PC-3 (cell line): ENCODE results near the gene VANGL2. TPM values are rescaled to one million over a fixed set of nuclear protein-coding genes. Genes with fewer than 3 reads are reported as not detected.

Experiments used
- ATAC-seq: fragments of 200-7000 bp; cut with Tn5 transposase; 2 replicates; pipeline ENCODE4 v1.9.1; 2020; ENCODE audit warnings: mild to moderate bottlenecking, moderate library complexity
- BruUV-seq: library from RNA; stranded (reverse); fragments of 400-500 nt; replicated peaks from 2 replicates; lab custom pipeline; 2021; lab: Mats Ljungman, UMichigan
- CTCF ChIA-PET: fragments of 300-600 bp; sonication (Branson Sonifier 250); formaldehyde crosslinking; loops from one replicate; lab custom pipeline; 2022; ENCODE audit warnings: antibody characterized with exemption; lab: Charles Lee
- POLR2A ChIA-PET: fragments of 300-600 bp; sonication (Branson Sonifier 250); formaldehyde crosslinking; loops from one replicate; lab custom pipeline; 2022; ENCODE audit warnings: antibody characterized with exemption; ENCODE audit not compliant: unreplicated experiment; lab: Charles Lee
- DNase-seq: peaks from one replicate; pipeline ENCODE4 v3.0.0-alpha.2; 2015
- H2AFZ ChIP-seq: fragments of 300-600 bp; sonication (generic); 2 replicates; pipeline ENCODE4 v1.6.0; 2016; ENCODE audit warnings: antibody characterized with exemption, low read length
- H3F3A ChIP-seq: fragments of 300-600 bp; sonication (generic); one replicate; pipeline ENCODE4 v1.6.0; 2017; ENCODE audit warnings: antibody characterized with exemption, low read length, control low read depth, mild to moderate bottlenecking; ENCODE audit not compliant: unreplicated experiment
- H3K27ac ChIP-seq: fragments of 300-600 bp; sonication (generic); 2 replicates; pipeline ENCODE4 v1.5.1; 2016; ENCODE audit warnings: mild to moderate bottlenecking, low read length
- H3K27me3 ChIP-seq: fragments of 300-600 bp; sonication (generic); 2 replicates; pipeline ENCODE4 v1.6.1; 2016; ENCODE audit warnings: low read length, mixed read lengths
- H3K36me3 ChIP-seq: fragments of 300-600 bp; sonication (generic); 2 replicates; pipeline ENCODE4 v1.6.1; 2016; ENCODE audit warnings: low read depth, mixed run types, low read length, mixed read lengths
- H3K4me1 ChIP-seq: fragments of 300-600 bp; sonication (generic); 2 replicates; pipeline ENCODE4 v1.5.1; 2016; ENCODE audit warnings: low read length; ENCODE audit not compliant: insufficient read depth
- H3K4me2 ChIP-seq: fragments of 300-600 bp; sonication (generic); 2 replicates; pipeline ENCODE4 v1.6.0; 2016; ENCODE audit warnings: low read length
- H3K4me3 ChIP-seq: fragments of 300-600 bp; sonication (generic); 2 replicates; pipeline ENCODE4 v1.5.1; 2016; ENCODE audit warnings: mild to moderate bottlenecking, low read length, mixed read lengths
- H3K79me2 ChIP-seq: fragments of 300-600 bp; sonication (generic); 2 replicates; pipeline ENCODE4 v1.6.1; 2017; ENCODE audit warnings: low read length, mixed read lengths
- H3K9ac ChIP-seq: fragments of 300-600 bp; sonication (generic); 2 replicates; pipeline ENCODE4 v1.6.0; 2016; ENCODE audit warnings: mild to moderate bottlenecking, low read length
- H3K9me2 ChIP-seq: fragments of 300-600 bp; sonication (generic); replicated peaks from 2 replicates; pipeline ENCODE4 v1.6.1; 2016; ENCODE audit warnings: mixed run types, low read length, mixed read lengths
- H3K9me3 ChIP-seq: fragments of 300-600 bp; sonication (generic); 2 replicates; pipeline ENCODE4 v1.6.1; 2016; ENCODE audit warnings: low read length, mixed read lengths
- H4K20me1 ChIP-seq: fragments of 300-600 bp; sonication (generic); 2 replicates; pipeline ENCODE4 v1.6.1; 2016; ENCODE audit warnings: low read length, mixed read lengths
- EZH2 ChIP-seq: fragments of 300-600 bp; sonication (generic); IDR thresholded peaks from one replicate; pipeline ENCODE4 v1.6.1; 2017; ENCODE audit warnings: antibody characterized with exemption, mild to moderate bottlenecking, low read length; ENCODE audit not compliant: unreplicated experiment
- EZH2phosphoT487 ChIP-seq: fragments of 300-600 bp; sonication (generic); IDR thresholded peaks from 2 replicates; pipeline ENCODE4 v1.6.1; 2018; ENCODE audit warnings: mild to moderate bottlenecking, antibody characterized with exemption, low read length, borderline replicate concordance
- intact Hi-C: fragments of 100-400 bp; cut with micrococcal nuclease; formaldehyde crosslinking; loops from 2 replicates; pipeline ENCODE4 v1.9.0; 2023
- total RNA-seq: library from RNA; depleted of rRNA; stranded (reverse); fragments of >200 nt; gene quantifications from 2 replicates; pipeline ENCODE4 v1.2.3, GENCODE V29; 2014
- TF ChIP-seq, protein P1 (sequence below): fragments of 300-600 bp; sonication (generic); conservative IDR thresholded peaks from 2 replicates; pipeline ENCODE4 v1.5.1; 2017; ENCODE audit warnings: antibody characterized with exemption, low read depth, mild to moderate bottlenecking, low read length

Gene VANGL2
- total RNA-seq, 1 experiment from 2014 or later = 0.44 TPM

DNA sequence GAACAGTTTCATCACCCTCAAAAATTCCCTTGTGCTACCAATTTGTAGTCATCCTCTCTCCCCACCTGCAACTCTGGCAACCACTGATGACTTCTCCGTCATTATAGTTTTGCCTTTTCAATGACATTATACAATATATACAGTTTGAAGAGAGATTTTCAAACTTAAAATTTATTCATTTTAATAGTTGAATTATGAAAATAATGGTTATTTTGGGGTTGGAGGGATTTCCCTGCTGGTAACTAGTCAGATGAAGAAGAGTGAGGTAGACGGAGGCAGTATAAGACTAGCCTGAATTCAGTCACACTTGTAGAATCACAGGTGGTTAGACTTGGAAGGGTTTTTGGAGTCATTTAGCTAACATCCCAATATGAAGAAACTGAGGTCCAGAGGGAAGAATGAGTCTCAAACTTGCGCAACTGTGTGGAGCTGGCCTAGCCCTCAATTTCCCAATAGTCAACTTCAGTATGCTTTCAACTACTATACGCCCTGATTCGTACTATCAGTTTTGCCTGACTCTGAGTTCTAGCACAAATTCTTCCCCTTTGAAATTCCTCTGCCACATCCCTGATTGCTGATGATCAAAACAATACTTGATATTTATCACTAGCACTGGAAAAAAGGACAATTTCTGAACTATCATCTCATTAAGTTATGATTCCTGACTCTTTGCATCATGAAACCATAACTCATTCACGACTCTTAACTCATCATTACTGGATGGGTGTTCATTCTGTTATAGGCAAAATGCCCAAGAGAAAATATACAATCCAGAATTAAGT, 54.2 kb downstream of the VANGL2 start:
- no peaks in the 10 kb centered on the region for H3K9me3 ChIP-seq
- no peaks in the 10 kb centered on the region for H3K36me3 ChIP-seq
- H3K79me2 ChIP-seq = no peaks in the 10 kb centered on the region
- DNase-seq (no peak), ATAC-seq (no peak)
- H3K9me2 ChIP-seq = no peaks in the 10 kb centered on the region
- POLR2A ChIA-PET = no interaction called here
- H3K4me3 ChIP-seq = no peak overlapping the region
- peaks cover 85% of the 10 kb centered on the region for H3K27me3 ChIP-seq
- no peak overlapping the region for H3K9ac ChIP-seq
- no peak overlapping the region for H3K4me2 ChIP-seq
- TF ChIP-seq EZH2phosphoT487 (no peak), EZH2 (no peak)
- TF ChIP-seq, protein P1, sequence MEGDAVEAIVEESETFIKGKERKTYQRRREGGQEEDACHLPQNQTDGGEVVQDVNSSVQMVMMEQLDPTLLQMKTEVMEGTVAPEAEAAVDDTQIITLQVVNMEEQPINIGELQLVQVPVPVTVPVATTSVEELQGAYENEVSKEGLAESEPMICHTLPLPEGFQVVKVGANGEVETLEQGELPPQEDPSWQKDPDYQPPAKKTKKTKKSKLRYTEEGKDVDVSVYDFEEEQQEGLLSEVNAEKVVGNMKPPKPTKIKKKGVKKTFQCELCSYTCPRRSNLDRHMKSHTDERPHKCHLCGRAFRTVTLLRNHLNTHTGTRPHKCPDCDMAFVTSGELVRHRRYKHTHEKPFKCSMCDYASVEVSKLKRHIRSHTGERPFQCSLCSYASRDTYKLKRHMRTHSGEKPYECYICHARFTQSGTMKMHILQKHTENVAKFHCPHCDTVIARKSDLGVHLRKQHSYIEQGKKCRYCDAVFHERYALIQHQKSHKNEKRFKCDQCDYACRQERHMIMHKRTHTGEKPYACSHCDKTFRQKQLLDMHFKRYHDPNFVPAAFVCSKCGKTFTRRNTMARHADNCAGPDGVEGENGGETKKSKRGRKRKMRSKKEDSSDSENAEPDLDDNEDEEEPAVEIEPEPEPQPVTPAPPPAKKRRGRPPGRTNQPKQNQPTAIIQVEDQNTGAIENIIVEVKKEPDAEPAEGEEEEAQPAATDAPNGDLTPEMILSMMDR = no peak
- CTCF ChIA-PET = no interaction called here
- H4K20me1 ChIP-seq = no peaks in the 10 kb centered on the region
- no peak overlapping the region for H2AFZ ChIP-seq
- intact Hi-C loops = no loop called here
- H3F3A ChIP-seq = no peaks in the 10 kb centered on the region
- no peak overlapping the region for H3K27ac ChIP-seq
- no TSS peak for BruUV-seq
- H3K4me1 ChIP-seq = no peaks in the 10 kb centered on the region

DNA sequence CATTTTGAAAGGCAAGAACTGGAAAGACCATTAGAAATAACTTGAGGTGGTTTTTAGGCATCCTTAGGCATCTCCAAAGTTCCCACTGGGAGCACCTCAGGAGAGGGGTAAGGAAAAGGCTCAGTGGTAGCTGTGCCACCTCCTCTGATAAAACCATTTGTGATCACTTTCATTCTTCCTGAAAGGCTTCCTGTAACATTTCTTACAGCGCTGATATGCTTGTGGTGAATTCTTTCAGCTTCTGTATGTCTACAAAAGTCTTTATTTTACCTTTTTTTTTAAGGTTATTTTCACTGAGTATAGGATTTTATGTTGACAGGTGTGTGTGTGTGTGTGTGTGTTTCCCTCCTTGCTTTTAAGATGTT, 54.8 kb downstream of the VANGL2 start:
- no peak overlapping the region for H2AFZ ChIP-seq
- no peaks in the 10 kb centered on the region for H3K9me2 ChIP-seq
- ATAC-seq = no peak
- intact Hi-C loops = no loop called here
- H4K20me1 ChIP-seq = no peaks in the 10 kb centered on the region
- peaks cover 86% of the 10 kb centered on the region for H3K27me3 ChIP-seq
- no peak overlapping the region for H3K4me3 ChIP-seq
- H3K4me2 ChIP-seq = no peak overlapping the region
- CTCF ChIA-PET = no interaction called here
- H3K79me2 ChIP-seq = no peaks in the 10 kb centered on the region
- no peak overlapping the region for H3K27ac ChIP-seq
- no peak for DNase-seq
- TF ChIP-seq, protein P1 = no peak
- no peak for TF ChIP-seq EZH2
- TF ChIP-seq EZH2phosphoT487 = no peak
- H3K9me3 ChIP-seq = no peaks in the 10 kb centered on the region
- H3F3A ChIP-seq = no peaks in the 10 kb centered on the region
- POLR2A ChIA-PET = no interaction called here
- BruUV-seq = no TSS peak
- no peaks in the 10 kb centered on the region for H3K4me1 ChIP-seq
- H3K36me3 ChIP-seq = no peaks in the 10 kb centered on the region
- H3K9ac ChIP-seq = no peak overlapping the region

DNA sequence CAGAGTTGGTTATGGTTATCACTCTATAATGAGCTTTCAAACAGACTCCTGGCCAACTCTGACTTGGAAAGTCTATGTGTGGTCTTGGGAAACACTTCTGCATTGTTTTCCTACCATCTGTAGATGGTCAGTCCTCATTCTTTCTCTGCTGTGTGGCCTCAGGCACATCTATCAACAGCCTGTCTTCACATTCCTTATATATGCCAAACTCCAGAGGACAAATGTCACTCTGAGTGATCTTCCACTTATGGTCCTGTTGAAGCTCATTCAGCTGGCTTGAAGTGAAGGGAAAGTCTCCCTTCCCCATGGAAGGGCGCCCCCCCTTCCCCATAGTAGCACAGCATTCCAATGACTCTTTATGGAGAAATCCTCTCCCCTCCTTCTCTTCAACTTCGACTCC, 58.7 kb downstream of the VANGL2 start:
- H3K4me1 ChIP-seq = no peaks in the 10 kb centered on the region
- no peak overlapping the region for H2AFZ ChIP-seq
- no peaks in the 10 kb centered on the region for H3K79me2 ChIP-seq
- H3F3A ChIP-seq = no peaks in the 10 kb centered on the region
- no peak for ATAC-seq
- no peak overlapping the region for H3K4me3 ChIP-seq
- CTCF ChIA-PET = no interaction called here
- no peaks in the 10 kb centered on the region for H3K36me3 ChIP-seq
- no TSS peak for BruUV-seq
- no peak overlapping the region for H3K27ac ChIP-seq
- no peak overlapping the region for H3K4me2 ChIP-seq
- no peak for DNase-seq
- no peaks in the 10 kb centered on the region for H3K9me2 ChIP-seq
- H3K9ac ChIP-seq = no peak overlapping the region
- no peaks in the 10 kb centered on the region for H4K20me1 ChIP-seq
- H3K9me3 ChIP-seq = no peaks in the 10 kb centered on the region
- no peak for TF ChIP-seq EZH2
- TF ChIP-seq EZH2phosphoT487 = no peak
- TF ChIP-seq, protein P1 = no peak
- peaks cover 69% of the 10 kb centered on the region for H3K27me3 ChIP-seq
- intact Hi-C loops = no loop called here
- POLR2A ChIA-PET = no interaction called here
